Vagina (tissue), 2 donors: ENCODE measurements around the gene CAB39. TPM values are rescaled to one million over a fixed set of nuclear protein-coding genes. Genes with fewer than 3 reads are reported as not detected.
"Not testable (repeated sequence)": the region's sequence is repeated elsewhere in the genome, so short reads cannot be mapped to it uniquely, and the experiment has no call there.

Experiments used
- DNase-seq, 2 donors: peaks; one replicate each; pipeline ENCODE4 v3.0.0-alpha.2; 2017; ENCODE audit errors: extremely low spot score in 2 of 2
- H3K27ac ChIP-seq: fragments of 200-600 bp; sonication (generic); one replicate; pipeline ENCODE4 v1.5.1; 2019
- H3K27me3 ChIP-seq: fragments of 200-600 bp; sonication (generic); one replicate; pipeline ENCODE4 v1.5.1; 2019
- H3K36me3 ChIP-seq, 2 donors: fragments of 200-600 bp; sonication (generic); one replicate each; pipeline ENCODE4 v1.5.1; 2017 to 2019
- H3K4me1 ChIP-seq: fragments of 200-600 bp; sonication (generic); one replicate; pipeline ENCODE4 v1.5.1; 2019
- H3K4me3 ChIP-seq, 2 donors: fragments of 200-600 bp; sonication (generic); 1 replicate in 1 of 2; 2 replicates in 1 of 2; pipeline ENCODE4 v1.5.1; 2016 to 2019
- H3K9me3 ChIP-seq: fragments of 200-600 bp; sonication (generic); one replicate; pipeline ENCODE4 v1.5.1; 2019
- POLR2A ChIP-seq, 2 donors: fragments of 450-650 bp; IDR thresholded peaks; one replicate each; pipeline ENCODE4 v1.6.1; 2017; ENCODE audit warnings: antibody characterized with exemption in 2 of 2, mild to moderate bottlenecking in 2 of 2, moderate library complexity in 2 of 2
- POLR2AphosphoS5 ChIP-seq, 2 donors: sonication (generic); formaldehyde crosslinking; IDR thresholded peaks; one replicate each; pipeline ENCODE4 v1.9.0; 2017; ENCODE audit warnings: antibody characterized with exemption in 2 of 2, mild to moderate bottlenecking in 2 of 2, low read depth in 1 of 2; ENCODE audit not compliant: insufficient read depth in 1 of 2
- intact Hi-C: fragments of 100-400 bp; cut with DNase I; formaldehyde crosslinking; loops from one replicate; pipeline ENCODE4 v1.15.1; 2023
- total RNA-seq: library from RNA; depleted of rRNA; stranded (reverse); fragments of >200 nt; gene quantifications from one replicate; pipeline ENCODE4 v1.2.3, GENCODE V29; 2016
- TF ChIP-seq, protein P1 (sequence below), 3 experiments: fragments of 450-650 bp in 2 of 3; fragments of 200-600 bp in 1 of 3; sonication (generic) in 1 of 3; IDR thresholded peaks; one replicate each; pipeline ENCODE4 v1.5.1; 2017 to 2019; ENCODE audit warnings: antibody characterized with exemption in 3 of 3, mild to moderate bottlenecking in 2 of 3, moderate library complexity in 2 of 3

The CAB39 gene
- total RNA-seq, 1 donor from 2014 or later, result 59.4 TPM

DNA sequence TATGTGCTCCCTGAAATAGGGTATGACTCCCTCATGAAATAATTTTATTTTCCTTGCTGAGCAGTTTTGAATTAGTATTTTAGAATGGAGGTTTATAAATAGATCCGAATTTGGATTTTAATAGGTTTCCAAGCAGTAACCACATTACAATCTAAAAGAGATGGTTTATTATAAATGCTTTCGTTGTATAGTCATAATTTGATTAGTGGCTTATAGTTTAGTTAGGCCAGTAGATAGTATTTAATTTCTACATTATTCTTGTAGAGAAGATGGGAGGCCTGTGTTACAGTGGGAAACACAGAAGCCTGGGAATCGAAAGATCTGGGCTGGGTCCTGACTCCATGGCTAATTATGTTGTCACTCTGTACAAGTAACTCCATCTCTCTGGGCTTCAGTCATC lies 6.7 kb downstream of the CAB39 start:
- Histone ChIP-seq H3K27ac (no peak overlapping the region), H3K9me3 (no peaks in the 10 kb centered on the region), H3K36me3 (peaks cover 0 to 10% of the 10 kb centered on the region in 2 donors), H3K4me1 (peaks cover 82% of the 10 kb centered on the region), H3K27me3 (no peaks in the 10 kb centered on the region), H3K4me3 (no peak overlapping the region)
- intact Hi-C loops, result no loop called here
- TF ChIP-seq, protein P1, sequence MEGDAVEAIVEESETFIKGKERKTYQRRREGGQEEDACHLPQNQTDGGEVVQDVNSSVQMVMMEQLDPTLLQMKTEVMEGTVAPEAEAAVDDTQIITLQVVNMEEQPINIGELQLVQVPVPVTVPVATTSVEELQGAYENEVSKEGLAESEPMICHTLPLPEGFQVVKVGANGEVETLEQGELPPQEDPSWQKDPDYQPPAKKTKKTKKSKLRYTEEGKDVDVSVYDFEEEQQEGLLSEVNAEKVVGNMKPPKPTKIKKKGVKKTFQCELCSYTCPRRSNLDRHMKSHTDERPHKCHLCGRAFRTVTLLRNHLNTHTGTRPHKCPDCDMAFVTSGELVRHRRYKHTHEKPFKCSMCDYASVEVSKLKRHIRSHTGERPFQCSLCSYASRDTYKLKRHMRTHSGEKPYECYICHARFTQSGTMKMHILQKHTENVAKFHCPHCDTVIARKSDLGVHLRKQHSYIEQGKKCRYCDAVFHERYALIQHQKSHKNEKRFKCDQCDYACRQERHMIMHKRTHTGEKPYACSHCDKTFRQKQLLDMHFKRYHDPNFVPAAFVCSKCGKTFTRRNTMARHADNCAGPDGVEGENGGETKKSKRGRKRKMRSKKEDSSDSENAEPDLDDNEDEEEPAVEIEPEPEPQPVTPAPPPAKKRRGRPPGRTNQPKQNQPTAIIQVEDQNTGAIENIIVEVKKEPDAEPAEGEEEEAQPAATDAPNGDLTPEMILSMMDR (IDR thresholded peaks at IDR 0.05), result no peak
- TF ChIP-seq POLR2AphosphoS5 (IDR thresholded peaks at IDR 0.05; ENCODE audit: insufficient read depth in 1 of 2, low read depth in 1 of 2), result no peak
- DNase-seq, result no peak

DNA sequence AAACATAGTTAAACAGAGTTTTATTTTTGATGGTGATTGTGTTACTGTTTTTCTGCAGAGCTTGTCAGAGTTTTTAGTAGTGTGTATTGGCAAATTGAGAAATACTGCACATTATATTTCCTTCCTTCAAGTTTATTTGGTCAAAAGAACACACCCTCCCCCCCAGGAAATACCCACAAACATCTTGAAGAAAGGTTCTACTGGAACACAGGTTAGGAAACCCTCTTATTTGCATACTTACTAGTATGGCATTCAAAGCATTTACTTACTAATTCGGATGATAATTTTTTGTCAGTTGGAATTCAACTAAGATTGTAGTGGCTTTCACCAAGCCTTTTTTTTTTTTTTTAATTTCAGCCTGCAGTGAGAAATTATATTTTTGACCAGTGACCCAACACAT lies 9.1 kb downstream of the CAB39 start:
- Histone ChIP-seq H3K27ac (no peak overlapping the region), H3K36me3 (peaks cover 0 to 10% of the 10 kb centered on the region in 2 donors), H3K4me1 (peaks cover 58% of the 10 kb centered on the region), H3K9me3 (no peaks in the 10 kb centered on the region), H3K27me3 (no peaks in the 10 kb centered on the region), H3K4me3 (no peak overlapping the region)
- intact Hi-C loops, result no loop called here
- no peak for TF ChIP-seq POLR2A (IDR thresholded peaks at IDR 0.05)
- TF ChIP-seq POLR2AphosphoS5 (IDR thresholded peaks at IDR 0.05; ENCODE audit: insufficient read depth in 1 of 2, low read depth in 1 of 2), result no peak
- TF ChIP-seq, protein P1 (IDR thresholded peaks at IDR 0.05), result no peak
- no peak for DNase-seq

DNA sequence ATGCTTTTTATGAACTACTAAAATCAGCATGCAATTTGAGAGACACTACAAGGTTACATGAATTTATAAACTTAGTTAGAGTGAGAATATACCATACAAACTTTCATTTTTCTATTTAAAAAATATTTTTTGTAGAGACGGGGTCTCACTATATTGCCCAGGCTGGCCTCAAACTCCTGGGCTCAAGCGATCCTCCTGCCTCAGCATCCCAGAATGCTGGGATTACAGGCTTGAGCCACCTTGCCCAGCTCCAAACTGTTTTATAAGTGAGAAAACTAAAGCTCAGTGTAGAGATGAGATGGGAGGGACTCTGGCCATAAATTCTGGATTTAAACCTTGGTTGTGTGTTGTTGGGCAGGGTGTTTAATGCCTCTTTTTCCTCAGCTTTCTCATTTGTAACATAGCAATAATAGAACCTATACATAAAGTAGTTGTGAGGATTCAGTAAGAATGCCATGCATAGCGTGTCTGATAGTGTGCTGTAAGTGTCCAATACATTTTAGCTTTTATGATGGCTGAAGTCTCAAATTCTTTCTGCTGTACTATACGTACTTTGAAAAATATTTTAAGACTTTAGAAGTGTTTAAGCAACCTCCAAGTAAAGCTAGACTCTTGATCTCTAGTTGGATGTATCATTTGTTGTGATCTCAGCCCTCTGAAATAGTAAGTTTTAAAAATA lies 9.7 kb downstream of the CAB39 start:
- intact Hi-C loops, result no loop called here
- Histone ChIP-seq H3K36me3 (peaks cover 0 to 10% of the 10 kb centered on the region in 2 donors), H3K4me3 (no peak overlapping the region), H3K4me1 (peaks cover 52% of the 10 kb centered on the region), H3K27me3 (no peaks in the 10 kb centered on the region), H3K9me3 (no peaks in the 10 kb centered on the region), H3K27ac (no peak overlapping the region)
- TF ChIP-seq POLR2A (IDR thresholded peaks at IDR 0.05), result no peak
- TF ChIP-seq, protein P1 (IDR thresholded peaks at IDR 0.05), result no peak
- no peak for TF ChIP-seq POLR2AphosphoS5 (IDR thresholded peaks at IDR 0.05; ENCODE audit: insufficient read depth in 1 of 2, low read depth in 1 of 2)
- DNase-seq, result no peak

DNA sequence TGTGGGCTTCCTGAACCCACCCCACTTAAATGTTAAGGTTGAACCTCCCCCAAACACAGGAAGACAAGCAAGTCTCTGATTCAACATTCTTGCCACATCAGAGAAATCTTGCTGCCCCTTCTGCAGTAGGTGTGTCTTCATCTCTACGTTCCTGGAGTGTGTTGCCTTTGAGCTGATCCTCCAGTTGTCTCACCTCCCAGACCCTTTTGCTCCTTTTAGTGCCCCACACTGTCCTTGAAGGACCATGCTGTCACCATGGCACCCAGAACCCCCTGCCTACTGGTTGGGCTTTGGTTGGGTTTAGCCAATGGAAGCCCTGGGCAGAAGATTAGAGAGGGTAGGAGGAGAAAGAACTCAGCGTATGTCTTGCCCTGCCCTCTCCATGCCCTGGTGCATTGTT lies 10.7 kb downstream of the CAB39 start:
- Histone ChIP-seq H3K9me3 (no peaks in the 10 kb centered on the region), H3K27me3 (no peaks in the 10 kb centered on the region), H3K27ac (no peak overlapping the region), H3K36me3 (peaks cover 0 to 10% of the 10 kb centered on the region in 2 donors), H3K4me1 (peaks cover 42% of the 10 kb centered on the region), H3K4me3 (no peak overlapping the region)
- no peak for TF ChIP-seq POLR2A (IDR thresholded peaks at IDR 0.05)
- no peak for TF ChIP-seq POLR2AphosphoS5 (IDR thresholded peaks at IDR 0.05; ENCODE audit: insufficient read depth in 1 of 2, low read depth in 1 of 2)
- intact Hi-C loops, result no loop called here
- no peak for DNase-seq

DNA sequence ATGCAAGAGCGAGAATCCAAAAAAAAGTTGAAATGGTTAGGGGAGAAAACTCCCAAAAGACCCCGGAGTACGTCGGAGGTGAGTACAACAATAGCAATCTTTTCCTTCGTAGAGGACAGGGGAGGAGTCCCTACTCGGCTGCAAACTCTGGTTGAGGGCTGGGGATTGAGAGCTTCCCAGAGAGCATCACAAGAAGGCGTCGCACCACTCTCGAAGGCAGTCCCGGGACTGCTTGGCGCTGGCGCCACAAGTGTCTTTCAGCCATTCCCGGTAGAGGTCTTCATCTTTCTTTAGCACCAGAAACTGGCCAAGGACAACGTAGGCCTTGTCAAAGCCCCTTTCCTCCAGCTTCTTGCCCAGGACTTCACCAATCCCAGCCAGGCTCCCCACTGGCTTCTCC lies 12.3 kb downstream of the CAB39 start:
- H3K4me3 ChIP-seq, intact Hi-C loops, H3K27ac ChIP-seq, DNase-seq, H3K9me3 ChIP-seq, H3K36me3 ChIP-seq, H3K27me3 ChIP-seq: not testable (repeated sequence)
- H3K4me1 ChIP-seq, result peaks cover 32% of the 10 kb centered on the region

DNA sequence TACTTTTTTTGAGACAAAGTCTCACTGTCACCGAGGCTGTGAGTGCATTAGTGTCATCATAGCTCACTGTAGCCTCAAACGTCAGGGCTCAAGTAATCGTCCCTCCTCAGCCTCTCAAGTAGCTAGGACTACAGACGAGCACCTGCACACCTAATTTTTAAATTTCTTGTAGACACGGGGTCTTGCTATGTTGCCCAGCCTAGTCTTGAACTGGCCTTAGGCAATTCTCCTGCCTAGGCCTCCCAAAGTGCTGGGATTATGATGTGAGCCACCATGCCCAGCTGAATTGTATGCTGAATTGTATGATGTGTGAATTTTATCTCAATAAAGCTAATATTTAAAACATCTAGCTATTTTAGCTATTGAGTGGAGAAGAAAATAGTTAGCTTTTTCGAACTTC lies 18.9 kb downstream of the CAB39 start:
- H3K4me1 ChIP-seq, result peaks cover 58% of the 10 kb centered on the region
- no peak for TF ChIP-seq POLR2AphosphoS5 (IDR thresholded peaks at IDR 0.05; ENCODE audit: insufficient read depth in 1 of 2, low read depth in 1 of 2)

More for the DNA sequence above, 18.9 kb downstream of the CAB39 start:
- no peak for DNase-seq
- Histone ChIP-seq H3K36me3 (no peaks in the 10 kb centered on the region), H3K27ac (no peak overlapping the region), H3K4me3 (no peak overlapping the region), H3K9me3 (no peaks in the 10 kb centered on the region), H3K27me3 (no peaks in the 10 kb centered on the region)
- intact Hi-C loops, result no loop called here
